BE2C (cell line): ENCODE data around the gene CCR4.

Experiments used
- DNase-seq: peaks from one replicate; pipeline ENCODE4 v3.0.0-alpha.2; 2020
- H3K27me3 ChIP-seq: fragments of 250-450 bp; sonication (Bioruptor Pico); 2 replicates; pipeline ENCODE4 v1.5.1; 2020; ENCODE audit warnings: mild to moderate bottlenecking
- H3K36me3 ChIP-seq: fragments of 250-450 bp; sonication (Bioruptor Pico); 2 replicates; pipeline ENCODE4 v1.5.1; 2020; ENCODE audit warnings: mild to moderate bottlenecking
- H3K4me1 ChIP-seq: fragments of 250-450 bp; sonication (Bioruptor Pico); 2 replicates; pipeline ENCODE4 v1.5.1; 2020
- H3K4me3 ChIP-seq: 2 replicates; pipeline ENCODE4 v1.5.1; 2011; ENCODE audit warnings: low read depth, low read length
- H3K9me3 ChIP-seq: fragments of 250-450 bp; sonication (Bioruptor Pico); 2 replicates; pipeline ENCODE4 v1.5.1; 2020
- TF ChIP-seq, protein P1 (sequence below): IDR thresholded peaks from 2 replicates; pipeline ENCODE4 v1.5.1; 2012; ENCODE audit warnings: mild to moderate bottlenecking, low read depth, low read length

CCR4 gene

GRCh38 chr3:32948625-32949445 lies 2.6 kb upstream of the CCR4 start:
- no peak for DNase-seq
- Histone ChIP-seq H3K9me3 (no peaks in the 10 kb centered on the region), H3K36me3 (no peaks in the 10 kb centered on the region), H3K4me1 (no peaks in the 10 kb centered on the region), H3K27me3 (no peaks in the 10 kb centered on the region), H3K4me3 (no peak overlapping the region)
- TF ChIP-seq, protein P1, sequence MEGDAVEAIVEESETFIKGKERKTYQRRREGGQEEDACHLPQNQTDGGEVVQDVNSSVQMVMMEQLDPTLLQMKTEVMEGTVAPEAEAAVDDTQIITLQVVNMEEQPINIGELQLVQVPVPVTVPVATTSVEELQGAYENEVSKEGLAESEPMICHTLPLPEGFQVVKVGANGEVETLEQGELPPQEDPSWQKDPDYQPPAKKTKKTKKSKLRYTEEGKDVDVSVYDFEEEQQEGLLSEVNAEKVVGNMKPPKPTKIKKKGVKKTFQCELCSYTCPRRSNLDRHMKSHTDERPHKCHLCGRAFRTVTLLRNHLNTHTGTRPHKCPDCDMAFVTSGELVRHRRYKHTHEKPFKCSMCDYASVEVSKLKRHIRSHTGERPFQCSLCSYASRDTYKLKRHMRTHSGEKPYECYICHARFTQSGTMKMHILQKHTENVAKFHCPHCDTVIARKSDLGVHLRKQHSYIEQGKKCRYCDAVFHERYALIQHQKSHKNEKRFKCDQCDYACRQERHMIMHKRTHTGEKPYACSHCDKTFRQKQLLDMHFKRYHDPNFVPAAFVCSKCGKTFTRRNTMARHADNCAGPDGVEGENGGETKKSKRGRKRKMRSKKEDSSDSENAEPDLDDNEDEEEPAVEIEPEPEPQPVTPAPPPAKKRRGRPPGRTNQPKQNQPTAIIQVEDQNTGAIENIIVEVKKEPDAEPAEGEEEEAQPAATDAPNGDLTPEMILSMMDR, result no peak

- TF ChIP-seq, protein P1, result no peak
- no peak for DNase-seq
- Histone ChIP-seq H3K36me3 (no peaks in the 10 kb centered on the region), H3K4me1 (no peaks in the 10 kb centered on the region), H3K27me3 (no peaks in the 10 kb centered on the region), H3K4me3 (no peak overlapping the region), H3K9me3 (no peaks in the 10 kb centered on the region)
Measured at GRCh38 chr3:32950516-32950915, 928 bp upstream of the CCR4 start.

DNA sequence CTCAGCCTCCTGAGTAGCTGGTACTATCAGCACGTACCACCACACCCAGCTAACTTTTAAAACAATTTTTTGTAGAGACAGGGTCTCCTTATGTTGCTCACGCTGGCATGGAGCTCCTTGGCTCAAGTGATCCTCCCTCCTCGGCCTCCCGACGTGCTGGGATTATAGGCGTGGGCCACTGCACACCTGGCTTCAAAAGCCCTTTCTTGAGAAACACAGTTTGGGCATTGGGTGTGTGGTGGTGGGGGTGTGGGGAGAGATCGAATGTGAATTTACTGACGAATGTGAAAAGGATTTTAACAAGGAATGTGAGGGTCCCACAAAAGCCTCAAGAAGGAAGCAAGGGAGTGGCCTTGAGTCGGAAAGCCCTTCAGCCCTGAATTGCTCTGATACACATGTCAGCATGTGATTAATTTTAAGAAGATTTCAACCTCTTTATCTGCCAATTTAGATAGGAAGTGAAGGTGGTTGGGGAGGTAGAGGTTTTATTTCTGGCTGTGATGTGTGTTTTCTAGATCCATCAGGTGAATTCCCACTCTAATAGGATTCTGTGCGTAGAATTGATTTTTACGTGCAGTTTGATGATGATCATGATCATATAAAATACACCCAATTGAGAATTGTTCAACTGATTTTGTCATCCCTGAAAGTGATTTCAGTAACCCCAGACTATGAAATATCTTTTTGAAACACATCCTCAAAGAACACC lies 1.1 kb downstream of the CCR4 start:
- Histone ChIP-seq H3K9me3 (no peaks in the 10 kb centered on the region), H3K27me3 (no peaks in the 10 kb centered on the region), H3K4me1 (no peaks in the 10 kb centered on the region), H3K4me3 (no peak overlapping the region), H3K36me3 (no peaks in the 10 kb centered on the region)
- no peak for DNase-seq
- TF ChIP-seq, protein P1, result no peak

GRCh38 chr3:32954506-32954905 lies 3.1 kb downstream of the CCR4 start:
- DNase-seq, result no peak
- no peaks in the 10 kb centered on the region for H3K4me1 ChIP-seq
- H3K27me3 ChIP-seq, result no peaks in the 10 kb centered on the region
- TF ChIP-seq, protein P1, result no peak
- H3K4me3 ChIP-seq, result no peak overlapping the region
- no peaks in the 10 kb centered on the region for H3K9me3 ChIP-seq
- no peaks in the 10 kb centered on the region for H3K36me3 ChIP-seq

DNA sequence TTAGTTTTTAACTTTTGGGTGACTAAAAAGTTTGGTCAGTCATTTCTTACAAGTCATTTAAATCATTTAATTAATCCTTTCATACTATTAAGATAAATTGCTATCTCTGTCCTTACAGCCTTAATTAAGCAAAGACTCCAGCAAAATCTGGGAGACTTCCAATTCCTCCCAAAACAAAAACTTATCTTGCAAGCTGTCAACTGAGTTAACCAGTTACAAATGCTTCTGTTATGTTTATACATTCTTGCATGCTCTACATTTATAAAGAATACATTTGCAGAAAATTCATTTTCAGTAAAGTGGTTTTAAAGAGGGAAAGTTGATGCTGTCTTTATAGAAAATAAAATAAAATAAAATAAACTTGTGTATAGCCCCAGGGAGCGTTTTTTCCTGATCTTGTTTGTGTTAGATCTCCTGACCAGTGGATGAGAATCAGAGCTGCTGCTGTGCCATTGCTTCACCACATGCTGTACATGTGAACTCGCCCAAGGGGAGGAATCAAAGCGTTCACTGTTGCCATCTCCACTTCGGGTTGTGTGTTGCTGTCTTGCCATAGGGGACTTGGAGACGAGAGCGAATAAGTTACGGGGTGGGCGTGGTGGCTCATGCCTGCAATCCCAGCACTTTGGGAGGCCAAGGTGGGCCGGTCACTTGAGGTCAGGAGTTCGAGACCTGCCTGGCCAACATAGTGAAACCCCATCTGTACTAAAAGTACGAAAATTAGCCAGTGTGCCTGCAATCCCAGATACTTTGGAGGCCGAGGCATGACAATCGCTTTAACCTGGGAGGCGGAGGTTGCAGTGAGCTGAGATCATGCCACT lies 5.5 kb downstream of the CCR4 start:
- DNase-seq, result no peak

More for the DNA sequence above, 5.5 kb downstream of the CCR4 start:
- Histone ChIP-seq H3K4me1 (no peaks in the 10 kb centered on the region), H3K27me3 (no peaks in the 10 kb centered on the region), H3K36me3 (no peaks in the 10 kb centered on the region), H3K9me3 (no peaks in the 10 kb centered on the region), H3K4me3 (no peak overlapping the region)
- TF ChIP-seq, protein P1, result no peak
